Breast epithelium (tissue), 4 donors: ENCODE data around the gene EDEM1. TPM values are rescaled to one million over a fixed set of nuclear protein-coding genes. Genes with fewer than 3 reads are reported as not detected.
"Not testable (repeated sequence)": the region's sequence is repeated elsewhere in the genome, so short reads cannot be mapped to it uniquely, and the experiment has no call there.

ENCODE experiments used
- DNase-seq, 2 donors: peaks; one replicate each; pipeline ENCODE4 v3.0.0-alpha.2; 2019; ENCODE audit warnings: low spot score in 2 of 2
- H3K27ac ChIP-seq, 2 donors: fragments of 200-600 bp; sonication (generic) in 1 of 2; one replicate each; pipeline ENCODE4 v1.5.1; 2016 to 2019; ENCODE audit warnings: mild to moderate bottlenecking in 1 of 2
- H3K27me3 ChIP-seq, 2 donors: fragments of 200-600 bp; sonication (generic) in 1 of 2; one replicate each; pipeline versions ENCODE4 v1.5.1 to v1.6.0; 2017 to 2019; ENCODE audit warnings: control low read depth in 1 of 2, mild to moderate bottlenecking in 1 of 2
- H3K36me3 ChIP-seq: fragments of 200-600 bp; one replicate; pipeline ENCODE4 v1.5.1; 2019
- H3K4me1 ChIP-seq, 2 donors: fragments of 200-600 bp; sonication (generic); one replicate each; pipeline ENCODE4 v1.5.1; 2016 to 2019; ENCODE audit warnings: control low read depth in 1 of 2
- H3K4me3 ChIP-seq, 3 donors: fragments of 200-600 bp; sonication (generic); 1 replicate in 2 of 3; 2 replicates in 1 of 3; pipeline ENCODE4 v1.5.1; 2016 to 2019; ENCODE audit warnings: mild to moderate bottlenecking in 3 of 3, moderate library complexity in 2 of 3
- H3K9me3 ChIP-seq, 2 donors: fragments of 200-600 bp; sonication (generic) in 1 of 2; one replicate each; pipeline ENCODE4 v1.5.1; 2016 to 2019; ENCODE audit warnings: control low read depth in 1 of 2
- CTCF ChIP-seq, 3 donors: fragments of 450-650 bp; IDR thresholded peaks; one replicate each; pipeline ENCODE4 v1.5.1; 2016 to 2017; ENCODE audit warnings: antibody characterized with exemption in 3 of 3, mild to moderate bottlenecking in 3 of 3, moderate library complexity in 3 of 3
- POLR2A ChIP-seq: fragments of 450-650 bp; IDR thresholded peaks from one replicate; pipeline ENCODE4 v1.6.1; 2016; ENCODE audit warnings: antibody characterized with exemption, mild to moderate bottlenecking, moderate library complexity
- POLR2AphosphoS5 ChIP-seq, 3 donors: sonication (generic); formaldehyde crosslinking; IDR thresholded peaks; one replicate each; pipeline ENCODE4 v1.6.1; 2017; ENCODE audit warnings: antibody characterized with exemption in 3 of 3
- intact Hi-C: fragments of 100-400 bp; cut with DNase I; formaldehyde crosslinking; loops from one replicate; pipeline ENCODE4 v1.15.1; 2023; ENCODE audit warnings: low total_unique reads
- total RNA-seq, 3 donors: library from RNA; depleted of rRNA; stranded (reverse); fragments of >200 nt; gene quantifications; one replicate each; pipeline ENCODE4 v1.1.0, GENCODE V29; 2016

Gene EDEM1
- total RNA-seq, 3 donors from 2014 or later: 34.9 to 45.8 (median 42.6) TPM

GRCh38 chr3:5238545-5238944 lies 51.0 kb downstream of the EDEM1 start:
- DNase-seq: no peak
- no peak overlapping the region for H3K4me3 ChIP-seq
- H3K27ac ChIP-seq: no peak overlapping the region
- intact Hi-C loops: loop anchor here (5.0 kb wide), 1 partner anchor 364 kb away; no protein-coding TSS in a partner anchor
- TF ChIP-seq POLR2A: no peak
- no peak for TF ChIP-seq POLR2AphosphoS5 (IDR thresholded peaks at IDR 0.05)
- no peak for TF ChIP-seq CTCF (IDR thresholded peaks at IDR 0.05)
- no peaks in the 10 kb centered on the region for H3K9me3 ChIP-seq
- no peaks in the 10 kb centered on the region for H3K4me1 ChIP-seq
- H3K27me3 ChIP-seq: no peaks in the 10 kb centered on the region
- no peaks in the 10 kb centered on the region for H3K36me3 ChIP-seq

- no peak for TF ChIP-seq POLR2AphosphoS5 (IDR thresholded peaks at IDR 0.05)
- TF ChIP-seq CTCF (IDR thresholded peaks at IDR 0.05): no peak
- TF ChIP-seq POLR2A: no peak
- H3K36me3 ChIP-seq: no peaks in the 10 kb centered on the region
- intact Hi-C loops: loop anchor here (5.0 kb wide), 1 partner anchor 363 kb away; no protein-coding TSS in a partner anchor
- no peaks in the 10 kb centered on the region for H3K27me3 ChIP-seq
- no peak overlapping the region for H3K4me3 ChIP-seq
- H3K4me1 ChIP-seq: no peaks in the 10 kb centered on the region
- peaks cover 0 to 4% of the 10 kb centered on the region in 2 donors for H3K9me3 ChIP-seq
- H3K27ac ChIP-seq: no peak overlapping the region
- DNase-seq: no peak
Measured at GRCh38 chr3:5239602-5240001, 52.1 kb downstream of the EDEM1 start.

GRCh38 chr3:5240740-5241139 lies 53.2 kb downstream of the EDEM1 start:
- no peak for DNase-seq
- TF ChIP-seq CTCF (IDR thresholded peaks at IDR 0.05): no peak
- TF ChIP-seq POLR2A: no peak
- TF ChIP-seq POLR2AphosphoS5 (IDR thresholded peaks at IDR 0.05): no peak
- H3K9me3 ChIP-seq: peaks cover 0 to 4% of the 10 kb centered on the region in 2 donors
- no peaks in the 10 kb centered on the region for H3K4me1 ChIP-seq
- no peak overlapping the region for H3K27ac ChIP-seq
- no peak overlapping the region for H3K4me3 ChIP-seq
- no peaks in the 10 kb centered on the region for H3K36me3 ChIP-seq
- no peaks in the 10 kb centered on the region for H3K27me3 ChIP-seq
- intact Hi-C loops: no loop called here

GRCh38 chr3:5242785-5243184 lies 55.3 kb downstream of the EDEM1 start:
- H3K4me1 ChIP-seq, H3K36me3 ChIP-seq, H3K27me3 ChIP-seq, H3K4me3 ChIP-seq, H3K9me3 ChIP-seq, intact Hi-C loops, H3K27ac ChIP-seq, DNase-seq: not testable (repeated sequence)

- Histone ChIP-seq H3K27me3 (no peaks in the 10 kb centered on the region), H3K9me3 (peaks cover 0 to 4% of the 10 kb centered on the region in 2 donors), H3K4me3 (no peak overlapping the region), H3K27ac (no peak overlapping the region), H3K4me1 (no peaks in the 10 kb centered on the region), H3K36me3 (no peaks in the 10 kb centered on the region)
- no peak for DNase-seq
- intact Hi-C loops: no loop called here
- TF ChIP-seq POLR2AphosphoS5 (IDR thresholded peaks at IDR 0.05) (no peak), POLR2A (no peak)
Measured at GRCh38 chr3:5245927-5246326, 58.4 kb downstream of the EDEM1 start.

- intact Hi-C loops: no loop called here
- DNase-seq: no peak
- no peaks in the 10 kb centered on the region for H3K27me3 ChIP-seq
- no peaks in the 10 kb centered on the region for H3K4me1 ChIP-seq
- TF ChIP-seq POLR2A (no peak), CTCF (IDR thresholded peaks at IDR 0.05) (no peak), POLR2AphosphoS5 (IDR thresholded peaks at IDR 0.05) (no peak)
- no peak overlapping the region for H3K27ac ChIP-seq
- H3K9me3 ChIP-seq: peaks cover 0 to 1% of the 10 kb centered on the region in 2 donors
- H3K4me3 ChIP-seq: no peak overlapping the region
- H3K36me3 ChIP-seq: no peaks in the 10 kb centered on the region
Measured at GRCh38 chr3:5248822-5249221, 61.3 kb downstream of the EDEM1 start.
